OCI-LY7 (cell line): ENCODE measurements around the gene TERB2. TPM values are rescaled to one million over a fixed set of nuclear protein-coding genes. Genes with fewer than 3 reads are reported as not detected.
"Not testable (repeated sequence)": the region's sequence is repeated elsewhere in the genome, so short reads cannot be mapped to it uniquely, and the experiment has no call there.

ENCODE experiments used
- BruUV-seq: library from RNA; stranded (reverse); fragments of 400-500 nt; replicated peaks from 2 replicates; lab custom pipeline; 2021; lab: Mats Ljungman, UMichigan
- CTCF ChIA-PET: fragments of 300-600 bp; sonication (Branson Sonifier 250); formaldehyde crosslinking; loops from one replicate; lab custom pipeline; 2022; ENCODE audit warnings: antibody characterized with exemption; ENCODE audit not compliant: unreplicated experiment; lab: Charles Lee
- POLR2A ChIA-PET: fragments of 300-600 bp; sonication (Branson Sonifier 250); formaldehyde crosslinking; loops from one replicate; lab custom pipeline; 2022; ENCODE audit warnings: antibody characterized with exemption; lab: Charles Lee
- DNase-seq: peaks from one replicate; pipeline ENCODE4 v3.0.0-alpha.2; 2015; ENCODE audit warnings: low spot score
- H2AFZ ChIP-seq: fragments of 200-600 bp; sonication (generic), shearing (Covaris generic); 2 replicates; pipeline ENCODE4 v1.6.1; 2014; ENCODE audit warnings: mild to moderate bottlenecking, antibody characterized with exemption, low read length, moderate library complexity
- H3K27ac ChIP-seq: fragments of 200-600 bp; sonication (generic); 2 replicates; pipeline ENCODE4 v1.5.1; 2014; ENCODE audit warnings: mixed run types, low read depth, mild to moderate bottlenecking, moderate library complexity, low read length, inconsistent platforms; ENCODE audit not compliant: poor library complexity, severe bottlenecking
- H3K36me3 ChIP-seq: fragments of 200-600 bp; sonication (generic); 2 replicates; pipeline ENCODE4 v1.6.1; 2014; ENCODE audit warnings: mild to moderate bottlenecking, antibody characterized with exemption, low read length, moderate library complexity, mixed read lengths; ENCODE audit not compliant: insufficient read depth
- H3K4me1 ChIP-seq: fragments of 200-600 bp; sonication (generic); 2 replicates; pipeline ENCODE4 v1.5.1; 2014; ENCODE audit warnings: mild to moderate bottlenecking, low read length; ENCODE audit not compliant: insufficient read depth, poor library complexity, severe bottlenecking
- H3K4me2 ChIP-seq: fragments of 200-600 bp; sonication (generic); 2 replicates; pipeline ENCODE4 v1.6.1; 2014; ENCODE audit warnings: mild to moderate bottlenecking, low read length
- H3K4me3 ChIP-seq: fragments of 200-600 bp; sonication (generic); 2 replicates; pipeline ENCODE4 v1.5.1; 2014; ENCODE audit warnings: mild to moderate bottlenecking, low read depth, low read length; ENCODE audit not compliant: poor library complexity, severe bottlenecking
- H3K79me2 ChIP-seq: fragments of 200-600 bp; sonication (generic); 2 replicates; pipeline ENCODE4 v1.6.1; 2016; ENCODE audit warnings: low read depth, mild to moderate bottlenecking, low read length, moderate library complexity, mixed read lengths; ENCODE audit not compliant: insufficient read depth
- H3K9me2 ChIP-seq: fragments of 200-600 bp; sonication (generic); 2 replicates; pipeline ENCODE4 v1.6.1; 2016; ENCODE audit warnings: mild to moderate bottlenecking, low read length, mixed read lengths; ENCODE audit not compliant: insufficient read depth
- H3K9me3 ChIP-seq: fragments of 200-600 bp; sonication (generic); 2 replicates; pipeline ENCODE4 v1.6.1; 2014; ENCODE audit warnings: mild to moderate bottlenecking, mixed run types, low read length, mixed read lengths
- H4K20me1 ChIP-seq: fragments of 200-600 bp; sonication (generic); 2 replicates; pipeline ENCODE4 v1.6.1; 2014; ENCODE audit warnings: mild to moderate bottlenecking, antibody characterized with exemption, low read length, moderate library complexity, mixed read lengths; ENCODE audit not compliant: insufficient read depth
- EZH2phosphoT487 ChIP-seq: fragments of 200-600 bp; sonication (generic); IDR thresholded peaks from 2 replicates; pipeline ENCODE4 v1.6.1; 2018; ENCODE audit warnings: low read depth, borderline replicate concordance, mild to moderate bottlenecking, mixed run types, antibody characterized with exemption, low read length, moderate library complexity, mixed read lengths
- intact Hi-C: fragments of 100-400 bp; cut with micrococcal nuclease; formaldehyde crosslinking; loops from one replicate; pipeline ENCODE4 v1.10.0; 2022; ENCODE audit not compliant: unreplicated experiment
- total RNA-seq, 2 experiments: library from RNA; depleted of rRNA in 1 of 2; stranded (reverse); fragments of >200 nt in 1 of 2; shearing (Covaris generic) in 1 of 2; gene quantifications; 2 replicates each; pipeline ENCODE4 v1.2.3, GENCODE V29; 2014 to 2022
- TF ChIP-seq, protein P1 (sequence below): fragments of 200-600 bp; sonication (generic); conservative IDR thresholded peaks from 2 replicates; pipeline ENCODE4 v1.5.1; 2014; ENCODE audit warnings: mild to moderate bottlenecking, antibody characterized with exemption, low read length, moderate library complexity, mixed read lengths

Gene TERB2
- total RNA-seq, 2 experiments from 2014 or later = not detected

DNA sequence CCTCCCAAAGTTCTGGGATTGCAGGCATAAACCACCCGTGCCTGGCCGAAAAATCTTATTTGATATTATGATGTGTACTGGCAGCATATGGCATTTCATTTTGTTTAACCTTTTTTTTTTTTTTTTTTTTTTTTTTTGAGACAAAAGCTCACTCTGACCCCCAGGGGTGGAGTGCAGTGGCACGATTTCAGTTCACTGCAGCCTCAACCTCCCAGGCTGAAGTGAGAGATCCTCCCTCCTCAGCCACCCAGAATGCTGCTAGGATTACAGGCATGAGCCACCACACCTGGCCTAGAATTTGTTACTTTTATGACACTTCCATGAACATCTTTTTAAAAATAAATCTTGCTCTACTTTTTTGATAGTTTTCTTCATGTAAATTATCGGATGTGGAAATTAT is 12.0 kb downstream of the TERB2 start:
- Histone ChIP-seq H3K4me2 (no peak overlapping the region), H4K20me1 (no peaks in the 10 kb centered on the region), H3K9me3 (no peaks in the 10 kb centered on the region), H2AFZ (no peak overlapping the region), H3K36me3 (no peaks in the 10 kb centered on the region), H3K9me2 (no peaks in the 10 kb centered on the region), H3K79me2 (no peaks in the 10 kb centered on the region), H3K4me1 (no peaks in the 10 kb centered on the region), H3K4me3 (no peak overlapping the region), H3K27ac (no peak overlapping the region)
- ChIA-PET CTCF (no interaction called here), POLR2A (interaction anchor here (0.6 kb wide), 1 partner anchor 169 kb away, joined by 4 read pairs; no protein-coding TSS in a partner anchor)
- no peak for TF ChIP-seq EZH2phosphoT487
- intact Hi-C loops = loop anchor here (5.0 kb wide), 1 partner anchor 69 kb away; no protein-coding TSS in a partner anchor
- no peak for DNase-seq
- no TSS peak for BruUV-seq

DNA sequence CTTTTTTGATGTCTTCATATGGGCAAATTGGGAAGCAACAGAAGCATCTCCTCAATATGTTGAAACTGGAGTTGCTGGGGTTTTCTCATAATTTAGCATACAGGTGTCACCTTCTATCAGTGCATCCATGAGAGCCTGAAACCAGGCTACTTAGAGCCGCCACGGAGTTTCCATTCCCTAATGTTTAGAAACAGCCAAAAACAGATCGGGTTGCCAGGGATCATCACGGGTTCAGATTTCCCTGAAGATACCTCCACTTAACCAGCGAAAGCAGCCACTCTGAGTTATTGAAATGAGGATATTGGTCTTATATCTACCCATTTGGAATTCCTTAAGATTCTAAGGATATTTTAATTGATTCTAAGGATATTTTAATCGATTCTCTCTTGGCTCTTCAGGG is 14.5 kb downstream of the TERB2 start:
- intact Hi-C loops = no loop called here
- CTCF ChIA-PET = no interaction called here
- no TSS peak for BruUV-seq
- Histone ChIP-seq H4K20me1 (no peaks in the 10 kb centered on the region), H3K4me2 (no peak overlapping the region), H3K4me1 (no peaks in the 10 kb centered on the region), H3K36me3 (no peaks in the 10 kb centered on the region), H3K79me2 (no peaks in the 10 kb centered on the region), H3K4me3 (no peak overlapping the region), H3K9me2 (no peaks in the 10 kb centered on the region), H3K27ac (no peak overlapping the region), H2AFZ (no peak overlapping the region), H3K9me3 (no peaks in the 10 kb centered on the region)
- TF ChIP-seq, protein P1, sequence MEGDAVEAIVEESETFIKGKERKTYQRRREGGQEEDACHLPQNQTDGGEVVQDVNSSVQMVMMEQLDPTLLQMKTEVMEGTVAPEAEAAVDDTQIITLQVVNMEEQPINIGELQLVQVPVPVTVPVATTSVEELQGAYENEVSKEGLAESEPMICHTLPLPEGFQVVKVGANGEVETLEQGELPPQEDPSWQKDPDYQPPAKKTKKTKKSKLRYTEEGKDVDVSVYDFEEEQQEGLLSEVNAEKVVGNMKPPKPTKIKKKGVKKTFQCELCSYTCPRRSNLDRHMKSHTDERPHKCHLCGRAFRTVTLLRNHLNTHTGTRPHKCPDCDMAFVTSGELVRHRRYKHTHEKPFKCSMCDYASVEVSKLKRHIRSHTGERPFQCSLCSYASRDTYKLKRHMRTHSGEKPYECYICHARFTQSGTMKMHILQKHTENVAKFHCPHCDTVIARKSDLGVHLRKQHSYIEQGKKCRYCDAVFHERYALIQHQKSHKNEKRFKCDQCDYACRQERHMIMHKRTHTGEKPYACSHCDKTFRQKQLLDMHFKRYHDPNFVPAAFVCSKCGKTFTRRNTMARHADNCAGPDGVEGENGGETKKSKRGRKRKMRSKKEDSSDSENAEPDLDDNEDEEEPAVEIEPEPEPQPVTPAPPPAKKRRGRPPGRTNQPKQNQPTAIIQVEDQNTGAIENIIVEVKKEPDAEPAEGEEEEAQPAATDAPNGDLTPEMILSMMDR = no peak
- TF ChIP-seq EZH2phosphoT487 = no peak
- POLR2A ChIA-PET = interaction anchor here (0.7 kb wide), 1 partner anchor 67 kb away, joined by 3 read pairs; no protein-coding TSS in a partner anchor
- DNase-seq = no peak

DNA sequence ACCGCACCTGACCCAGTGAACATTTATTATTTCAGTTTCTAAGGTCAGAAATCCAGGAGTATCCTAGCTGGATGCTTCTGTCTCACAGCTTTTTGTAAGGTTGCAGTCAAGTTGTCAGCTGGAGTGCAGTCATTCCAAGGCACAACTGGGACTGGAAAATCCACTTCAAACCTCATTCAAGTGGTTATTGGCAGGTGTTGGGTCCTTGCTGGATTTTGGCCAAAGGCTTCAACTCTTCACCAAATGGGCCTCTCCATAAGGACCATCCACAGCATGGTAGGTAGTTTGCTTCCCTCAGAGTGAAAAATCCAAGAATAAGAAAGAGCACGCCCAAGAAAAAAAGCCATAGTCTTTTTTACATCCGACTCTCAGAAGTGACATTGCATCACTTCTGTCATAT is 19.7 kb downstream of the TERB2 start:
- H3K4me3 ChIP-seq, DNase-seq, H3K9me2 ChIP-seq, H3K4me1 ChIP-seq, CTCF ChIA-PET, H3K36me3 ChIP-seq, H3K9me3 ChIP-seq, H3K79me2 ChIP-seq, POLR2A ChIA-PET, H3K4me2 ChIP-seq, BruUV-seq, intact Hi-C loops, H3K27ac ChIP-seq, H2AFZ ChIP-seq, H4K20me1 ChIP-seq: not testable (repeated sequence)

DNA sequence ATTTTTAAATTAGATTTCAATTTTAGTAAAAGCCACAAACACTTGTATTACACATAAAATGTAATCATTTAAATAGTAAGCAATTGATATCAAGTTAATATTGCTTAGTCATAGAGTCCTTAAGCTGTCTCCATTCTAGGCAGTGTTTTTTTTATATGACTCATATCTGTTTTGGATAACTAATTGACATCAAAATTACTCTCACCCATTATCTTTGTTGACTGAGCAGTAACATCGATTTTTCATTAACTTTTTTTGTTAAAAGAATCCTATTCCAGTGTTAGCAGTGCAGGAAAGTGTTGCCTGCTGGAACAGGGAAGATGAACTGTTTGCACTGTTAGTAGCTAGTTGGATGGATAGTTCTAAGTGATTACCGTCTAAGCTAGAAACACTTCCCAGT is 21.3 kb downstream of the TERB2 start:
- BruUV-seq, CTCF ChIA-PET, intact Hi-C loops: not testable (repeated sequence)

DNA sequence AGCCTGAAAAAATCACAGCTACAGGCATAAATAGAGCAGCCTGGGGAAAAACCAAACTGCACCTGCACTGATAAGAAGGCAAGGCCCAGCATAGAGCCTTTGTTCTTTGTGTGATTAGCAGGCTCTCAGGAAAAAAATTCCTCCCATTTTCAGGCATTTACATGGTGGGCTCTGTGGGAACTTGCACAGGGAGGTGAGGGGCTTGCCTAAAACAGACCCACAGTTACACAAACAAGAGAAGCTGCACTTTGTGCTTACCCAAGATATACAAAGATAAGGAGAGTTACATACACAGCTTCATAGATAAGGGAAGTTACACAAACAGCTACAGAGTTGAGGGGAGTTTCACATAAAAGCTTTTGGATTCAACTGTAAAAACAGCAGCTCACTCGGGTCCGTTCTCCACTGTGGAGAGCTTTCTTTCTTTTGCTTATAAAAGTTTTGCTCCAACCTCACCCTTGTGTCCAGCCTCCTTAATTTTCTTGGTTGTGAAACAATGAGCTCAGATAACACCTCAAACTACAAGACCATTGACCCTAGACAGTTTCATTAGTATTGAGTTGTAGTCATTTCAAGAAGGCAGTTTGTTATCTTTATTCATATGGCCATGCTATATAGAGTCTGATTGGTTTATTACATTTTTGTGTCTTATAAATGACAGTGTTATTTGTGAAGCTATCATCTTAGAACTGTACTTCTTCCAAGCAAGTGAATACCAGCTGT is 23.3 kb downstream of the TERB2 start:
- H3K36me3 ChIP-seq, H3K9me2 ChIP-seq, BruUV-seq, H3K27ac ChIP-seq, H3K4me1 ChIP-seq, CTCF ChIA-PET, DNase-seq, intact Hi-C loops, H3K4me3 ChIP-seq, H2AFZ ChIP-seq, H3K4me2 ChIP-seq, H3K9me3 ChIP-seq, H4K20me1 ChIP-seq, H3K79me2 ChIP-seq, POLR2A ChIA-PET: not testable (repeated sequence)

More for the DNA sequence above, 21.3 kb downstream of the TERB2 start:
- H3K9me2 ChIP-seq, H3K36me3 ChIP-seq, H3K79me2 ChIP-seq, H3K4me2 ChIP-seq, H3K27ac ChIP-seq, H4K20me1 ChIP-seq, H3K4me1 ChIP-seq, H2AFZ ChIP-seq, DNase-seq, H3K4me3 ChIP-seq, H3K9me3 ChIP-seq: not testable (repeated sequence)
- POLR2A ChIA-PET = interaction anchor here (0.6 kb wide), 1 partner anchor 65 kb away, joined by 3 read pairs; no protein-coding TSS in a partner anchor
